ENCODE data around the gene AGAP1. TPM values are rescaled to one million over a fixed set of nuclear protein-coding genes. Genes with fewer than 3 reads are reported as not detected.

AGAP1 gene
- total RNA-seq, 1 experiment from 2014 or later: 25.8 TPM

DNA sequence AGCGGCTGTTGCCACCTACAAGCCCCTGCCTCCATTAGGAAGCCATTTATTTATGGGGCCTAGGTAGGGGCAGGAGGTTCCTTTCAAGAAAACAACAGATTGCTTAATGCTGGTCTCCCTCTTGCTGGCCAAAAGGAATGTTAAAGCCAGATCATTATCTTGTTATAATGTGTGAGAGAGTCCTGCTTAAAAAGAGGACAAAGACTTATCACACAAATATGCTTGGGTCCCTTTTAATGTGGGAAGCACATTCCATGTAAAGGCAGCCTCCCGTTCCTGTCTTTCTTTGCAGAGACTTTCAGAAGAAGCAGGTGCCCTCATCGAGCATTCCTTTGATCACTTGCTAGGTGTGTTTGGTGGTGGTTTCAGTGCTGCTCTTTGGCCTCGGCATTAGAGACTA, 76.4 kb downstream of the AGAP1 start:
- no peak for DNase-seq
- Histone ChIP-seq H4K20me1 (ENCODE audit: control insufficient read depth, insufficient read depth, insufficient read length) (no peaks in the 10 kb centered on the region), H3K79me2 (ENCODE audit: insufficient read depth, low read length) (peaks cover 2% of the 10 kb centered on the region; the same call in 1 of the 2 replicates), H2AK5ac (ENCODE audit: insufficient read length, low read length) (no peak overlapping the region), H2BK20ac (ENCODE audit: low read depth, low read length, poor library complexity, severe bottlenecking) (no peak overlapping the region), H3K23me2 (ENCODE audit: insufficient read length, low read depth, low read length, poor library complexity, severe bottlenecking) (no peaks in the 10 kb centered on the region), H3K4me2 (ENCODE audit: insufficient read depth, insufficient read length, low read length) (no peak overlapping the region), H3K4ac (ENCODE audit: low read depth, low read length) (no peak overlapping the region), H2BK12ac (ENCODE audit: insufficient read length, low read depth, low read length) (no peak overlapping the region), H3K56ac (ENCODE audit: insufficient read length, low read depth, low read length) (no peak overlapping the region), H4K8ac (replicated peaks; ENCODE audit: insufficient read length, low read depth, low read length) (no peak overlapping the region), H4K91ac (ENCODE audit: insufficient read length, low read depth, low read length) (no peak overlapping the region), H3K14ac (ENCODE audit: insufficient read depth, low read length) (no peak overlapping the region), H2BK5ac (ENCODE audit: insufficient read length, low read length) (no peak overlapping the region), H2BK15ac (ENCODE audit: low read depth, low read length) (0 out of 2 replicates have a peak overlapping the region, but pooled peaks have one; percentile 82), H3K18ac (ENCODE audit: insufficient read length, low read depth, low read length) (no peak overlapping the region), H2BK120ac (ENCODE audit: low read depth, low read length, poor library complexity, severe bottlenecking) (no peak overlapping the region), H3K27me3 (ENCODE audit: insufficient read depth, low read length) (no peaks in the 10 kb centered on the region), H3K9me3 (ENCODE audit: control insufficient read depth, low read depth, low read length) (peaks cover 7% of the 10 kb centered on the region), H4K5ac (ENCODE audit: insufficient read length, low read depth, low read length) (no peak overlapping the region), H3K27ac (ENCODE audit: insufficient read length, low read depth, low read length) (no peak overlapping the region), H3K4me1 (ENCODE audit: insufficient read depth, low read length) (0 out of 2 replicates have a peak, but pooled peaks cover 2% of the 10 kb centered on the region), H3K9ac (ENCODE audit: extremely low read depth, insufficient read length, low read length) (no peak overlapping the region), H3T11ph (ENCODE audit: low read length) (no peak overlapping the region), H2AFZ (ENCODE audit: low read length) (no peak overlapping the region), H3K23ac (ENCODE audit: insufficient read length, low read depth, low read length) (no peak overlapping the region), H3K79me1 (ENCODE audit: insufficient read depth, low read depth, low read length, poor library complexity, severe bottlenecking) (no peaks in the 10 kb centered on the region)
- Mint-ChIP-seq H3K27ac (peak overlapping the region in 2 of 3 experiments; percentile 23 to 71; a peak in 3 of 7 replicates), H3K9me3 (peaks cover 7 to 8% of the 10 kb centered on the region in 2 experiments), H3K27me3 (ENCODE audit: low read depth) (no peaks in the 10 kb centered on the region; the same call in 1 of the 2 replicates), H3K4me3 (no peak overlapping the region), H3K4me1 (peaks cover 38 to 44% of the 10 kb centered on the region in 2 experiments), H3K36me3 (ENCODE audit: insufficient read depth in 1 of 3, low read depth in 3 of 3) (peaks cover 10 to 19% (median 10%) of the 10 kb centered on the region in 3 experiments)
- no peak for TF ChIP-seq CTCF (conservative IDR thresholded peaks at IDR 0.05)
- no CpG with 5 or more reads among the region's 4 CpGs for WGBS (ENCODE audit: extremely low coverage, insufficient read length, low lambda C conversion rate)

All from H9 (cell line).